Measurements from ENCODE around the gene GANC.

The GANC gene

DNA sequence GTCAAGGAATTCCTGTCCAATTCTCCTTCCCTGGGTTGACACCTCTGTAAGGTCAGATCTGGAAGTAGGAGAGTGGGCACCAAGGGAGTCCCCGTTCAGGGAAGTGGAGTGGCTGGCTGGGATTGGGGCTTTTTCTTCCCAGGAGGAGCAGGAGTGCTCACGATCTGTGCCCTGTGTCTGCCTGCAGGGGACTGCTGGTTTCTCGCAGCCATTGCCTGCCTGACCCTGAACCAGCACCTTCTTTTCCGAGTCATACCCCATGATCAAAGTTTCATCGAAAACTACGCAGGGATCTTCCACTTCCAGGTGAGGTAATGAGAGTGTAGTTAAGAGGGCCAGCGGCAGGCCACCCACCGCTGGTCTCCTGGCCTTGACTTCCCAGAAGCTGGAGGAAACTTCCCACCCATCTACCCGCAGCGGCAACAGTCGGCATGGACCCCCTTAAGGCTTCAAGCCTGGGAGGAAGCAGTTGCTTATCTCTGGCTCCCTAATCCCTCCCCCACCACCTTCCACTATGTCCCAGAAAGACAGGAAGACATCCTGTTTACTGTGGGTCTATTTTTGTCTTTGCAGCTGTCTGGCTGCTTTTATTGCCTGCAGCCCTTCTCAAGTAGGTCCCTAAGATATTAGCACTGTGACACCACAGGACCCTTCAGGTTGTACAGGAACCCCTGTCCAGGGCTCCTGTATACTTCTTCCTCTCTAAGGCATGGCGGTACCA, 113.1 kb downstream of the GANC start:
- DNase-seq: no peak

DNA sequence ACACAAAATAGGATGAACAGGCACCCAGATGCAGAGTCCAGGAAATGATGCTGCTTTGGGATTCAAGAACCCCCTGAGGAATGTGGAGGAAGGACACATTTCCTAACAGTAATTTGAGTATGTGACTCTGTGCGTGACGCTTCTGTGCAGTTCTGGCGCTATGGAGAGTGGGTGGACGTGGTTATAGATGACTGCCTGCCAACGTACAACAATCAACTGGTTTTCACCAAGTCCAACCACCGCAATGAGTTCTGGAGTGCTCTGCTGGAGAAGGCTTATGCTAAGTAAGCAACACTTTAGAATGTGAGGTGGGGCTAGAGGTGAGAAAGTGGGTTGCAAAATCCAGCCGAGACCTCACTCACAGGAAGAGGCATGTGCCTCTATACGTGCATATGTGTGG, 114.6 kb downstream of the GANC start:
- DNase-seq: no peak

DNA sequence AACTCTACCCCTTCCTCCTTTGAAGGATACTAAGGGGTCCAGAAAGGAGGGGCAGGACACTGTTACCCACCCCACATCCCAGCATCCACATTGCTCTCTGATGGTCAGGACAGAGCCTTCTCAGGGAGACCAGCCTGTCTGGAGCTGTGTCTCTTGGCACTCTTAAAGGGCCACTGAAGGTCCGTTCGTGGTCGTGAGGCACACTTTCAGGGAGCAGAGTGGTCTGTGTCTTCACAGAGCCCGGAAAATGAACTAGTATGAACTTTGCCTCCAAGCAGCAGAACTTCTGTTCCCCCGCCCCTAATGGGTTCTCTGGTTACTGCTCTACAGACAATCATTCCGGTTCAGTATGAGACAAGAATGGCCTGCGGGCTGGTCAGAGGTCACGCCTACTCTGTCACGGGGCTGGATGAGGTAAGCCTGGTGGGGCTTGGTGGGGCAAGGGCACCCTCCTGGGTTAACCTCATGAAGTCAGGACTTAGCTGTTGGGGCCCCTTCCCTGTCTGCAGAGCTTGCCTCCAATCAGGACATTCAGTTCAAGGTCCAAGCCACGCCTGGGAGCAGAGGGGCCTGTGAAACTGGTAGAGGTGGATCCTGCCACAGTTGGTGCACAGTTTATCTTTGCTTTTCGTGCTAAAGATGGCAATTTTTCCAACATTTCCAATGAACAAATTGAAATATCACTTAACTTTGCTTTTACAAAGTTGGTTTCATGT, 119.5 kb downstream of the GANC start:
- no peak for DNase-seq

DNA sequence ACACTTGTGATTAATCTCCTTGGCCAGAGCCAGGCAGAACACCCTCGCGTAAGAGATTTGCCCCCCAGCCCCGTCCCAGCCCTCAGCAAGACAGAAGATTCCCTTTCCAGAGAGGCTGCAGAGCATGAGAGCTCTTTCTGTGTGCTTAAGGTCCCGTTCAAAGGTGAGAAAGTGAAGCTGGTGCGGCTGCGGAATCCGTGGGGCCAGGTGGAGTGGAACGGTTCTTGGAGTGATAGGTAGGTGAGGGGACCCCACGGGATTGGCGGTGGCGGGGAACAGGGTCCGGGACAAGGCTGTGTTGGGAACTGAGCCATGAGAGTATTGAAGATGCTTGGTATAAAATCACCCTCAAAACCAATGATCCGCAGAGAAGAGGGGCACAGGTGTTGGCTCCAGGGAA, 121.1 kb downstream of the GANC start:
- DNase-seq: no peak

DNA sequence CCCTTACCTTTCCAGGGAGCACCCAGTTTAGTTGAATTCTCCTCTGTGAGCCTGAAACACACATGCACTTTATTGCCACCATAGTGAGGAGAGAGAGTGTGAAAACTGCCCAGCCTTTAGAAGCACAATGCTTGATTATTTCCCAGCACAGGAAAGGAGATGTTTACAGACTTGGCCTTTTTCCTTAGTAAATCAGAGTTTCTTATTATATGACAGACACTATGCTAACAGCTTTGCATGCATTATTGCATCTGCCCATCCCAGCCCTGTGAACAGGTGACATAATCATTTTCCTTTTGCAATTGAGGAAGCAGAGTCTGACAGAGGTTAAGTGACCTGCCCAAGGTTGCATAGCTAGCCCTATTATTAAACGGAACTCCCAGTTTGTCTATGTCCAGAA, 122.8 kb downstream of the GANC start:
- DNase-seq: no peak

DNA sequence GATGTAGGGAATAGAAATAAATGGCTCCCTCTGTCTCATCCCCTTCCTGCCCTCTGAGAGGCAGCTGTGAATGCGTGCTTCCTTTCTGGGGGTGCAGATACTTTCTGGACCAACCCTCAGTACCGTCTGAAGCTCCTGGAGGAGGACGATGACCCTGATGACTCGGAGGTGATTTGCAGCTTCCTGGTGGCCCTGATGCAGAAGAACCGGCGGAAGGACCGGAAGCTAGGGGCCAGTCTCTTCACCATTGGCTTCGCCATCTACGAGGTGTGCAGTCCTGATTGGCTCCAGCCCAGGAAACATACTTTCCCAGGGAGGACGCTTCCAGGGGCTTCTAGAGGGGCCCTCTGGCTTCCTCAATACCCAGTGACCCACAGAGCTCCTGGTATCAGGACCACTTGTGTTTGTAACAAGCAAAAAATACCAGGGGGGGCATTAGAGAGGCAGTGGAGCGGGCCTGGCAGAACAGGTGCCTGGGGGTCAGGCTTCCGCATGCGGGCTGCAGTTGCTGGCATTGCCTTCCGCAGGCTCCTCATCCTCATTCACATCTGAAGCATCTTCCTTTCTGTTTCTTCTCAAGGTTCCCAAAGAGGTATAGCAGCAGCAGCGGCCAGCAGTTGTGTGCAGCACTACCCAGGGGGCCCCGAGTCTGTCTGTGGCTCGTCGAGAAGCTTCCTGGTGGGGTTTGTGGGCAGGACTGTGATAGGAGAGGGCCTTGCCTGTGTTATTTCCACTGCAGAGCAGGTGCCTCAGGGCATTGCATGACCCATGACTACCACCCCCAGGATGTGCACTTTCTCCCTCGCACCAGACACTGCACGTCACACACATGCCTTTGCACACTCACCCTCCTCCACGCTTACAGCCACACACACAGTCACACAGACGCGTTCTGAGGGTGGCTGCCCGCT, 128.8 kb downstream of the GANC start:
- DNase-seq: no peak

DNA sequence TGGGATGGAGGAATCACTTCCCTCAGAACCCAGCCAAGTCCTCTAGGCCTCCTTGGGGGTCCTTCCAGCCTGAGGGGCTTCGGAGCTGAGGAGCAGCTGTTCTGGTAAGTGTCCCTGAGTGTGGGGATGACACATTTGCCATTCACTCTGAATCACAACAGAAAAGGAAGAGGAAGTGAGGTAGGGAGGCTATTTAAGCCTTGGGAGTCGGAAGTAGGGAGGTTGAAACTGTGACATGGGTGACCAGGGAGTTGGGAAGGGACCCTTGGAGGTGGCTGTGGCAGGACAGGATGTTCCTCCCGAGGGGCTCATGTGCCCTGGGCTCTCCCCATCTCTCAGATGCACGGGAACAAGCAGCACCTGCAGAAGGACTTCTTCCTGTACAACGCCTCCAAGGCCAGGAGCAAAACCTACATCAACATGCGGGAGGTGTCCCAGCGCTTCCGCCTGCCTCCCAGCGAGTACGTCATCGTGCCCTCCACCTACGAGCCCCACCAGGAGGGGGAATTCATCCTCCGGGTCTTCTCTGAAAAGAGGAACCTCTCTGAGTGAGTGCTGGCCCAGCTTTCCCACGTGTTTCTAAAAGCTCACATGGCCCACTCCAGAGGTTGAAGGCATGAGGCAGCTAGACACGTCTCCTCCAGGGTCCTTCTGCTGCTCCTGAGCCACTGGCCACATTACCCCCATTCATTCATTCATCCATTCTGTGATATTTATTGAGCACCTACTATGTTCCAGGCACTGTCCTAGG, 129.6 kb downstream of the GANC start:
- DNase-seq: no peak

DNA sequence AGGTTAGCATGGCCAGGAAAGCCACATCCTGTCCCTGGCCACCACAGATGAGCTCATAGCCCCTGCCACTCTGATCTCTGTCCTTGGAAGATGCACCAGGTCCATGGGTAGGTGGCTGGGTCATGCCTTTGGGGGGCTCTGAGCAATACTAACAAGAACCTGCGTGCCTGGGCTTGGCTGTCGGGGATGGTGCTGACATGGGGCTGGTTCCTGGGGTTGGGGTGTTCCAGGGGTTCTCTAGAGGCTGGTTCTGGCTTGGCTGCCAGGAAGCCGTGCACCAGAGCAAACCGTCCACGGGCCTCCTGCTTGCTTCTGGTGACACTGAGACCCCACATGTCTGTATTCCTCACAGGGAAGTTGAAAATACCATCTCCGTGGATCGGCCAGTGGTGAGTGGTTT, 130.4 kb downstream of the GANC start:
- no peak for DNase-seq

DNA sequence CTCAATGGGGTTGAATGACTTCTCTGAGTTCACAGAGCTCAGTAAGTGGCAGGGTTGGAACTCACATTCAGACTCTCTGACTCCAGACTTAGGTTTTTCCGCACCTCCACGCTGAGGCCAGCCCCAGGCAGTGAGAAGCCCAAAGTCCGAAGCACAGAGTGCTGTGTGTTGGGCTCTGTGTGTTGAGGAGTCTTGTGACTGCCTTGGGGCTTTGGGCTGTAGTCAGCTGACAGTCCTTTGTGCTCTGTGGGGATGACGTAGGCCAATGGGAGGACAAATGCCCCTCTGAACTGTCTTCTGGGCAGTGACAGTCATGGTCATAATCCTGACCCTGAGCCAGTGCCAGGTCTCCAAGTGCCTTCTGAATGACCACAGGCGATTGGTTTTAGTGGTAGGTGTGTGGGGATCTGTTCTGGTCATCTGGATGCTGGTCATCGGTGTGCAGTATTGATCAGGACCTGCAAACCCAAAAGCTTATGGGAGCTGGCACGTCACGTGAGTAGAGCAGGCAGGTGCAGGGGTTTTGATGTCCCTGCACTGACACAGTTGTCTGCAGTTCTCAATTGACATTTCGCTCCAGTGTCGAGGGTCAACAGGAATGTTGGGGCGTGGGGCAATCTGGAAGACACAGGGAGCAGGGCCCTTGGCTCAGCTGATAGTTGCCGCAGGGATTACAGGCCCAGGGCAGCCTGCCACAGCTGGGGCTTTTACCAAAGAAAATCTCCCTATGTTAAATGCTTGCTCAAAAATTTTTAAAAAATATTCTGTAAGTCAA, 131.6 kb downstream of the GANC start:
- DNase-seq: no peak

DNA sequence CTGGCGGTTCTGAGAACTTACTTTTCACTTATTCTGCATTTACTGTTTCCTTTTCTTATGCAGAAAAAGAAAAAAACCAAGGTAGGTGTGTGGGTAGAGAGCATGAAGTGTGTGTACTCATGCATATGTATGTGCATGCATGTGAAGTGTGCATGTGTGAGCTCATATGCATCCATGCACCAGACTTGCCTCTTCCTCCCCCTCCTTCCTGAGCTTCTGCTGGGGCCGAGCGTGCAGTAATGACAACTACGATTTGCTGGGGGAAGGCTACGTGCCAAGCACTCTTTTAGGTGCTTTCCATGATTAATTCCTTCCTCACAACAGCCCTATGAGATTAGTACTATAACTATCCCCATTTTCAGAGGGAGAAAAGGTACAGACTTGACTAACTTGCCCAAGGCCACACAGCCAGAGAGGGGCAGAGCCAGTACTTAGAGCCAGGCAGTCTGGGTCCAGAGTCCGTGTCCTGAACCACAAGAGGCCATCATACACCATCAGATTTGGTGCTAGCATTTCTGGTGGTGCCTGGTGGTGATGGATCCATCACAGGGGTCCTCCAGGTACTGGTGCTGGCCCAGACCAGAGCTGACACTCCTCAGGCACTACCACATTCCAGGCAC, 133.0 kb downstream of the GANC start:
- no peak for DNase-seq
